HG02759 (cell line): Measurements from ENCODE around the gene TEX11.
"Not testable (repeated sequence)": the region's sequence is repeated elsewhere in the genome, so short reads cannot be mapped to it uniquely, and the experiment has no call there.

Experiments used
- ATAC-seq: cut with Tn5 transposase; IDR thresholded peaks from one replicate; pipeline ENCODE4 v1.9.1; 2021; ENCODE audit warnings: mild to moderate bottlenecking, moderate library complexity; ENCODE audit not compliant: unreplicated experiment

TEX11 gene

DNA sequence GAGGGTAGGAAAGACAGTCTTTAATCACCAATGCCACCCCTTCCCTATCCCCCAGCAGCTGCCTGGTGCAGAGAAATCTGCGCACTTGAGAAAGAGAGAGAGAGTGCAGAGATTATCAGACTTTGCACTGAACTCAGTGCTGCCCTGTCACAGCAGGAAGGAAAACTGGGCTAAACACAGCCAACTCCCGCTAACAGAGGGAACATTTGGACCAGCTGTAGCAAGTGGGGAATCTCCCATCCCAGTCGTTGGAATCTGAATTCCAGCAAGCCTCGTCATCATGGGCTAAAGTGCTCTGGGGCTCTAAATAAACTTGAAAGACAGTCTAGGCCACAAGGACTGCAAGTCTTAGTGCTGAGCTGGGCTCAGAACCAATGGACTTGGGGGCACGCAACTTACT, 295.2 kb downstream of the TEX11 start:
- ATAC-seq = no peak

DNA sequence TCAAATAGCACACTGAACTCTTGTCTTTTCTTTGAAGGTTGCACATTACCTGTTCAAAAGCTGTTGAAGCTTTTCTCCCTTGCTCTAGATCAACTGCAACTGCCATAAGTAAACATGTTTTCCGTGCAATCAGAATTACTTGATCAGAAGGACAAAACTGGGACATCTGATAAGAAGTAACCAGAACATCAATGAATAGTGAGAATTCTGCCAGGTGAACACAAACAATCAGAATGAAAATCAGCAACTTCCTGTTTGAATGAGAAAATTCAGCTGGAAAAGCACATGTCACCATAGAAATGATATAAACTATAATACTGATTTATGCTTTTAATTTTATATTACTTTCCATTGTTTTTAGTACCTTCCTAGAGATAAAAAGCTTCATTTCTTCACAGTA, 303.2 kb downstream of the TEX11 start:
- ATAC-seq = no peak

DNA sequence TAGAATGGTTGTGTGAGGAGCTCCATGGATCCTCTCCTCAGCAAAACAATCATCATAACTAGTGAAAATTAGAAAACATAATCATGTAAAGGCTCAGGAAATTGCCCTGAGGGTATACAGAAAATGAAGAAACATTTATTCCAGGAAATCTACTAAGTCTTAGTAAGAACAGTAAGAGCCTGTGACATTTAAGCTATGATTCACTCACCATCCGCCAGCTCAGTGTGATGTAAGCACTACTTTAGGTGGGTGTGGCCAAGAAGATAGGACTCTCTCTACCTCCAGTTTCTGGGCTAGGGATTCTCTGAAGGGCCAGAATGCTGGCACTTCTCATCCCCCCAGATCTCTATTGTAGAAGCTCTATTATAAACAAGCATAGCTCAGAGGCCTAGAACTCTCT, 316.4 kb downstream of the TEX11 start:
- no peak for ATAC-seq

DNA sequence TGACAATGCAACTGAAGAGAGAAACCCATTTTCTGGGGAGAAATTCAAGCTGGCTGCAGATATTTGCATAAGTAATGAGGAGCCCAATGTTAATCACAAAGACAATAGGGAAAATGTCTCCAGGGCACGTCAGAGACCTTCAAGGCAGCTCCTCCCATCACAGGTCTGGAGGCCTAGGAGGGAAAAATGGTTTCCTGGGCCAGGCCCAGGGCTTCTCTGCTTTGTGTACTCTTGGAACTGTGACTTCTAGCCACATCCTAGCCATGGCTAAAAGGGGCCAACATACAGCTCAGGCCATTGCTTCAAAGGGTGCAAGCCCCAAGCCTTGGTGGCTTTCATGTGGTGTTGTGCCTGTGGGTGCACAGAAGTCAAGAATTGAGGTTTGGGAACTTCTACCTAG, 321.4 kb downstream of the TEX11 start:
- not testable (repeated sequence) for ATAC-seq

DNA sequence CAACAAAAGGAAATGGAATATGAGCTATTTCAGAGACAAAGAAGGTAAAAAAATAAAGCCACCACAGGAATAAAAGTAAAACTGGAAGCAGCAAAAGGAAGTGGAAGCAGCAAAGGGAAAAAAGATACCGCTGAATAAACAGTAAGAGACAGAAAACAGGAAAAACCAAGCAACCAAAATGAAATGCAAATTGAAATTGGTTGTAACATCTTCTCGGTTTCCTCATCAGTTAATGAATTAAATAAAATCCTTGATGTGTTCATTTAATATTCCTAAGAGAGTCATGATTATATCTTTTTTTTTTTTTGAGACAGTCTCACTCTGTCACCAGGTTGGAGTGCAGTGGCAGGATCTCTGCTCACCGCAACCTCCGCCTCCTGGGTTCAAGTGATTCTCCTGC, 331.1 kb downstream of the TEX11 start:
- ATAC-seq = no peak

DNA sequence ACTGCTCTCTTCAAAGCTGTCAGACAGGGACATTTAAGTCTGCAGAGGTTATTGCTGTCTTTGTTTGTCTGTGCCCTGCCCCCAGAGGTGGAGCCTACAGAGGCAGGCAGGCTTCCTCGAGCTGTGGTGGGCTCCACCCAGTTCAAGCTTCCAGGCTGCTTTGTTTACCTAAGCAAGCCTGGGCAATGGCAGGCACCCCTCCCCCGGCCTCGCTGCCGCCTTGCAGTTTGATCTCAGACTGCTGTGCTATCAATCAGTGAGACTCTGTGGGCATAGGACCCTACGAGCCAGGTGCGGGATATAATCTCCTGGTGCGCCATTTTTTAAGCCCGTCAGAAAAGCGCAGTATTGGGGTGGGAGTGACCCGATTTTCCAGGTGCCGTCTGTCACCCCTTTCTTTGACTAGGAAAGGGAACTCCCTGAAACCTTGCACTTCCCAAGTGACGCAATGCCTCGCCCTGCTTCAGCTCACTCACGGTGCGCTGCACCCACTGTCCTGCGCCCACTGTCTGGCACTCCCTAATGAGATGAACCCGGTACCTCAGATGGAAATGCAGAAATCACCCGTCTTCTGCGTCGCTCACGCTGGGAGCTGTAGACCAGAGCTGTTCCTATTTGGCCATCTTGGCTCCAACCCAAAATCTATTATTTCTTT, 338.5 kb downstream of the TEX11 start:
- ATAC-seq = not testable (repeated sequence)

DNA sequence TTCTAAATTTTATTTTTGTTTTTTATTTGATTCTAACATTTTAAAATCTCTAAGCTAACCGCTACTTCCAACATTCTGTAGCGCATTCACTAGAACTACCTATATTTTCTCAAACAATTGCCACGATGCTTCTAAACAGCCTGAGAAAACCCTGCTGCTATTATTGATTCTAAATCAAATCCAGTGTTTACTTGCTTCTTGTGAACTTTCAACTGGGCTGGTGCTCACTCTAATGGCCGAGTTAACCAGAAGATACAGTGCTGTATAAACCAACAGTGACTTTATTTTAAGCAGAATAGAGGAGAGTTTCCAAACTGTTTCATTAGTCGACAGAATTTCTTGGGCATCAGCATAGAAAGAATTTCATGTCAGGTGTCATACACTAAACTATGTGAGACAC, 353.6 kb downstream of the TEX11 start:
- ATAC-seq = no peak

GRCh38 chrX:70554523-70554922, 354.0 kb downstream of the TEX11 start:
- ATAC-seq = no peak

DNA sequence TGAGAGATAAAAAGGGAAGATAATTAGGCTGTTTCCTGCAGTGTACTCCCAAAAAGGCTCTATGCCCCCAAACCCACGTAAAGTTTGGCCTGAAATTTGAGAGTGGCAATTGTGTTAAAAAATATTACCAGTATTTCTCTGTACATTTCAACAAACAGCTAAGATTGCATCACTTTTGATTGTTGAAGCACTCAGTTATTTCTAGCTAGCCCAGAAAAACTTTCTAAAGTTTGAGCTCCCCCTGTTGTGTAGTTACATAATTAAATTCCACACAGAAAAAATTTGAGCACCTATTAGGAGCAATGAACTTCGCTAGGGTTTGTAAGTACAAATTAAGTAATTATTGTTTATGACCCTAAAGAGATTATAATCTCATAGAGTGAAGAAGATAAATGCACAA, 354.4 kb downstream of the TEX11 start:
- no peak for ATAC-seq

DNA sequence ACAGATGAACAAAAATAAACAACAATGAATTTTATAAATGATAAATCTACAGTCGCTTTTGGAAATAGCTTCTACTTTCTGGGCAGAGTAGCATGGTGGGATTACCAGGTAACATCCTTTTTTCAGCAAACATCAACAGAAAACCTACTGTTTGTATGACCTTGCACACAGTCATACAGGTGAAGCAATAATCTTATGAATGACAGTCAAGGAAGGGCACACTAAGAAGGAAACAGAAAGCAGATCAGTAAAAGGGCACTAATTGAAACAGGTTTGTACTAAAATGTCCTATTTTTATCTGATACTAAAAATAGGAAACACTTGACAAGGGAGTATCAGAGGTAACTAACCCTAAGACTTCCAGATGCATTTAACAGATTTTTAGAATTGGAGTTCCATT, 355.0 kb downstream of the TEX11 start:
- peak; percentile 72 for ATAC-seq

- no peak for ATAC-seq
Measured at GRCh38 chrX:70552130-70552704, 356.3 kb downstream of the TEX11 start.

DNA sequence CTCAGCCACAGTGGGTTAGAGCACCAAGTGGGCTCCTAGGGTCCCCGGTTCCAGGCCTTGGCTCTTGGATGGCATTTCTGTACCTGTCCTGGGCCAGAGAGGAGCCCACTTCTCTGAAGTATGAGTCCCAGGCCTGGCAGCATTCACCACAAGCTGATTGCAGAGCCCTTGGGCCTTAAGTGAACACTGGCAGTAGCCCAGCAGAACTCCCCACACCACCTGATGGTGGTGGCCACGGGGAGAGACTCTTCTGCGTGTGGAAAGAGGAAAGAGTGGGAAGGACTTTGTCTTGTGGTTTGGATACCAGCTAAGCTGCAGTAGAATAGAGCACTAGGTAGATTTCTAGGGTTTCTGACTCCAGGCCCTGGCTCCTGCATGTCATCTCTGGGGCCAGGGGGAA, 359.1 kb downstream of the TEX11 start:
- no peak for ATAC-seq

- no peak for ATAC-seq
Measured at GRCh38 chrX:70535198-70535597, 373.3 kb downstream of the TEX11 start.

DNA sequence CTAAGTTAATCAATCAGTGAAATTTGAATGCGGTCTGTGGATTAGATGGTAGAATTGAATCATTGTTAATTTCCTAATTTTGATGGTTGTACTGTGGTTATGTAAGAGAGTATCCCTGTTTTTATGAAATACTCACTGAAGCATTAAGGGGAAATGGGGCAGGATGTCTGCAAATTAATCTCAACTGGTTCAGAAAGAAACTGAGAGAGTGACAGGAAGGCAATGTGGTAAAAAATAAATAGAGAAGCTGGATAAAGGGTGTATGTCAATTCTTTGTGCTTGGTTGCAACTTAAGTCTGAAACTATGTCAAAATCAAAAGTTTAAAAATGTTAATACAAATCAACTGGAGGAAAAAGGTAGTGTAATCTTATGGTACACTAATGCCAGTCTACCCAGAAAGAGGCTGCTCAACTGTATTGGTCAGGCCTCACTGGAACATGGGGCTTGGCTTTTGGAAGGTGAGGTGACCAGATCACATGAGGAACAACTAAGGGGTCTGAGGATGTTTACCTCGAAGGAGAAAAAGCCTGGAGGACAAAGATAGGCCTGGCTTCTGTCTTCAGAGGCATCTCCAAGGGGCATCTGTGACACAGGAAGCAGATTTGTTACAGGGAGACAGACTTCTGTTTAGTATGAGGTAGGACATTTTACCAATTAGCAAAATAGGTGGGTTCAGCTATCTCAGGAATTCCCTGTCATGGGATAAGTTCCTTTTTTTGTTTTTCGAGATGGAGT, 380.7 kb downstream of the TEX11 start:
- ATAC-seq = no peak

DNA sequence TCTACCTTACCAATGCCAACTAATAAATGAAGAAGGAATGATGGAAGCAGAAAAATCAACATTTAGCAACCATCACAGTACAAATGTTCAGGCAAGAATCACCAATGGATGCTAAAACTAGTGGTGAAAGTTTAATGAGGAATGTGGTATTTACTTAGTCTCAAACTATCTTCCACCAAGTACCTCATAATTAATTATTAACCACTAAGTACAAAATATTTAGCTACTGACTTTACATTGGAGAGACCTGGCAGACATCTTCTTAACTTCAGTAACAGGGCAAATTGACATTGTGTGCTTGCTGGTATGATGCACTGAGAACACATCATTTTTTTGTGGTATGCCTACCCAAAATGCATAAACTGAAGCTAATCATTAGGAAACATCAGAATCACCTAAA, 381.5 kb downstream of the TEX11 start:
- no peak for ATAC-seq

DNA sequence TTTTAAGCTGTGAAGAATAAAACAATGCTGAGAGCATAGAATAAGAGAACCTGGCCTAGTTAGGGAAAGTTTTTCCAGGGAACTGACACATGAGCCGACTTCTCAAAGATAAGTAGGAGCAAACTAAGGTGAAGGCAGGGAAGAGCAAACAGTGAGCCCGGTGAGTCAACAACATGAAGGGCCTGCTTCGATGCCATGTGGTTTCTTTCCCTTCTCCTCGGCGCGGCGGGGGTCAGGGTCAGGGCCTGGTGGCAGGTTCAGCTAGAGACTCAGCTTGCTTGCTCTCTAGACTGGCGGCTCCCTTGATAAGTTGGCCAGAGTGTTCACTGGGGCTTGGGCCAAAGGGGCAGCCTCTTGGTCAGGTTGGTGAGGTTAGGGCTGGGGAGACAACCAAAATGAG, 382.8 kb downstream of the TEX11 start:
- ATAC-seq = no peak

DNA sequence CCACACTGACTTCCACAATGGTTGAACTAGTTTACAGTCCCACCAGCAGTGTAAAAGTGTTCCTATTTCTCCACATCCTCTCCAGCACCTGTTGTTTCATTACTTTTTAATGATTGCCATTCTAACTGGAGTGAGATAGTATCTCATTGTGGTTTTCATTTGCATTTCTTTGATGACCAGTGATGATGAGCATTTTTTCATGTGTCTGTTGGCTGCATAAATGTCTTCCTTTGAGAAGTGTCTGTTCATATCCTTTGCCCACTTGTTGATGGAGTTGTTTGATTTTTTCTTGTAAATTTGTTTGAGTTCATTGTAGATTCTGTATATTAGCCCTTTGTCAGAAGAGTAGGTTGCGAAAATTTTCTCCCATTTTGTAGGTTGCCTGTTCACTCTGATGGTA, 392.8 kb downstream of the TEX11 start:
- not testable (repeated sequence) for ATAC-seq

DNA sequence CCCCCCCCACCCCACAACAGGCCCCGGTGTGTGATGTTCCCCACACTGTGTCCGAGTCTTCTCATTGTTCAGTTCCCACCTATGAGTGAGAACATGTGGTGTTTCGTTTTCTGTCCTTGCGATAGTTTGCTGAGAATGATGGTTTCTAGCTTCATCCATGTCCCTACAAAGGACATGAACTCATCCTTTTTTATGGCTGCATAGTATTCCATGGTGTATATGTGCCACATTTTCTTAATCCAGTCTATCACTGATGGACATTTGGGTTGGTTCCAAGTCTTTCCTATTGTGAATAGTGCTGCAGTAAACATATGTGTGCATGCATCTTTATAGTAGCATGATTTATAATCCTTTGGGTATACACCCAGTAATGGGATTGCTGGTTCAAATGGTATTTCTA, 393.2 kb downstream of the TEX11 start:
- not testable (repeated sequence) for ATAC-seq

- peak; percentile 28 for ATAC-seq
Measured at GRCh38 chrX:70509078-70509477, 399.4 kb downstream of the TEX11 start.

DNA sequence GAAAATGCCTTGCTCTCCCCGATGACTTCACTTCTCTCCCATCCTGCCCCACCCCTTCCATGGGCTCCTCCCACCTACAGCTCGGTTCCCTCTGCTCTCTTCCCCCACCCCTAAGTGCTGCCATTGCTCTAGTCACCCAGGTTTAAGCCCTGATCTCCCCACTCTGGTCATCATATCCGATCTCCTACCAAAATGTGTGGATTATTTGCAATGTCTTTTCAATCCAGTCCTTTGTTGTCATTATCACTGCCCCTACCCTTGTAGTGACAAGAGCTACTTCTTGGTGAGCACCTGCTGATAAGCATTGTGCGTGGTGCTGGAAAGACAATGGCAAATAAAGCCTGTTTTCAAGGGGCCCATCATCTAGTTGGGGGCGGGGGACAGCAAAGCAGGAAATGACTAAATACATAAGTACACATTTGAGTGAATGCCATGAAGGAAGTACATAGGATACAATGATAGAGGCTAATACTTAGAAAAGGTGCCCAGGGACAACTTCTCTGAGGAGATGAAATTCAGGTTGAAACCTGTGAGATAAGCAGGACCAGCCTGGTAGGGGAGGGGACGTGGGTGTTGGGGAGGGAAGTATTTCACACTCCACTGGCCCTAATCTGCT, 400.1 kb downstream of the TEX11 start:
- ATAC-seq = peak; percentile 76

DNA sequence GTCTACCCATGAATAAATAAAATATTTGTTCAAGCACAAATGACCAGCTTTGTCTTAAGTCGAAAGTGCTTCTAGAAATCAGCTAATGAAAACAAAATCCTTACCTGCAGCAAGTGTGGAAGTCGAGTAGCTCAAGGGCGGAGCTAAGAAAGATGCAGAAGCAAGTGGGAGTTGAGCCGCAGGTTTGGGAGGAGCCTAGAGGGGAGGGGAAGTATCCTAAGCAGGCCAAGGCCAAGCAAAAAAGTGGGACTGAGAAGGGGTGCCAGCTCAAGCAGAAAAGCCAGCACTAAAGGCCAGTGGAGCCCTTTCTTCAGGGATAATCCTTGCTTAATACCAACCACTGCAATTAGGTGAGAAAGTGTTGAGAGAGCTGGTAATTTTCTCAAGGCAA, 403.1 kb downstream of the TEX11 start:
- ATAC-seq = no peak
